ENCODE measurements around the gene PPP2R3C.
A peak's percentile ranks its signal among the peaks of the same experiment; 100 is the strongest.
"Not testable (repeated sequence)": the region's sequence is repeated elsewhere in the genome, so short reads cannot be mapped to it uniquely, and the experiment has no call there.

The PPP2R3C gene

GRCh38 chr14:35121887-35122695, at the start of gene PPP2R3C, which contains the start of gene PRORP:
Gene PPP2R3C, minus strand, starts transcription at chr14:35121990. Its CDS starts 31 bp downstream, at chr14:35121959.
Gene PRORP, plus strand, starts transcription at chr14:35122552. Its CDS starts 694 bp downstream, at chr14:35123246.
- DNase-seq = peak; percentile 97

- no peak for DNase-seq
Observed at GRCh38 chr14:35167496-35167895, 45.7 kb upstream of the PPP2R3C start.

- no peak for DNase-seq
Observed at GRCh38 chr14:35164849-35165248, 43.1 kb upstream of the PPP2R3C start.

GRCh38 chr14:35163384-35163783, 41.6 kb upstream of the PPP2R3C start:
- no peak for DNase-seq

GRCh38 chr14:35161231-35161630, 39.4 kb upstream of the PPP2R3C start:
- DNase-seq = no peak

GRCh38 chr14:35159742-35160409, 38.1 kb upstream of the PPP2R3C start:
- no peak for DNase-seq

- no peak for DNase-seq
Observed at GRCh38 chr14:35158951-35159653, 37.3 kb upstream of the PPP2R3C start.

GRCh38 chr14:35158491-35158890, 36.7 kb upstream of the PPP2R3C start:
- no peak for DNase-seq

- no peak for DNase-seq
Observed at GRCh38 chr14:35155962-35156361, 34.2 kb upstream of the PPP2R3C start.

GRCh38 chr14:35154016-35154415, 32.2 kb upstream of the PPP2R3C start:
- DNase-seq = no peak

GRCh38 chr14:35152531-35152930, 30.7 kb upstream of the PPP2R3C start:
- not testable (repeated sequence) for DNase-seq

GRCh38 chr14:35149239-35149638, 27.4 kb upstream of the PPP2R3C start:
- no peak for DNase-seq

- DNase-seq = no peak
Observed at GRCh38 chr14:35147711-35148110, 25.9 kb upstream of the PPP2R3C start.

- DNase-seq = no peak
Observed at GRCh38 chr14:35147186-35147585, 25.4 kb upstream of the PPP2R3C start.

GRCh38 chr14:35146711-35147149, 24.9 kb upstream of the PPP2R3C start:
- DNase-seq = no peak

- no peak for DNase-seq
Observed at GRCh38 chr14:35144029-35144428, 22.2 kb upstream of the PPP2R3C start.

GRCh38 chr14:35140718-35141581, 19.2 kb upstream of the PPP2R3C start:
- DNase-seq = peak; percentile 17

GRCh38 chr14:35138585-35138984, 16.8 kb upstream of the PPP2R3C start:
- no peak for DNase-seq

GRCh38 chr14:35134329-35135123, 12.7 kb upstream of the PPP2R3C start:
- no peak for DNase-seq

- DNase-seq = no peak
Observed at GRCh38 chr14:35133542-35134328, 11.9 kb upstream of the PPP2R3C start.

GRCh38 chr14:35124127-35124526, 2.3 kb upstream of the PPP2R3C start:
- no peak for DNase-seq

Data from NCI-H774 (cell line).